ENCODE data around the gene SPARCL1.
A peak's percentile ranks its signal among the peaks of the same experiment; 100 is the strongest.

SPARCL1 gene

DNA sequence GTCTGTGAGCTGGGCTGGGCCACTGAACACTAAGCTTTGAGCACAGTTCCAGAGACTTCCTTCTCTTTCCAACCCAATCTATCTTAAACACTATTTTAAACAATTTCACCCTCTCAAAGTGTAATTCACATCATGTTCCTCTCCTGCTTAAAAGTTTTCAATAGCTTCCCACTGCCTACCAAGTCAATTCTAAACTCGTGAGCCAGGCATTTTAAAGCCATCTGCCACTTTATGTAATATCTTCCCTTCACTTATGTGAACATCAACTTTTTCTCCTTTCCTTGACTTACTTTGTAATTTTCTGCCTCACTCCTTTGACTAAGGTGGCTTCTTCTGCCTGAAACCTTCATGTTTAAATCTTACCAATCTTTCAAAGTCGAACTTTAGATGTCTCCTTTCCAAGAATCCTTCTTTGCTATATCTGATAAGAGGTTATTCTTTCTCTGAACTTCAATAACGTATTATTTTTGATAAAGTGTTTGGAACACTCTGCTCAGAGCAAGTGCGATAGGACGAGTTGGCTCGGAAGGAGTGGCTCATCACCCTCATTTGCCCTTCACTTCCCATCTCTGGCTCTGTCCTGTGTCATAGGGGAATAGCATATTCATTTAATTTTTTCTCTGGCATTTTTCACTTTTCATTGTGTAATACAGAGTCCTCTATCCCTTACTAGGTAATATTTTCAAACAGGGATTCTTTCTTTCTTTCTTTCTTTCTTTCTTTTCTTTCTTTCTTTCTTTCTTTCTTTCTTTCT, 13.0 kb upstream of the SPARCL1 start:
- DNase-seq (ENCODE audit: low spot score), result no peak

DNA sequence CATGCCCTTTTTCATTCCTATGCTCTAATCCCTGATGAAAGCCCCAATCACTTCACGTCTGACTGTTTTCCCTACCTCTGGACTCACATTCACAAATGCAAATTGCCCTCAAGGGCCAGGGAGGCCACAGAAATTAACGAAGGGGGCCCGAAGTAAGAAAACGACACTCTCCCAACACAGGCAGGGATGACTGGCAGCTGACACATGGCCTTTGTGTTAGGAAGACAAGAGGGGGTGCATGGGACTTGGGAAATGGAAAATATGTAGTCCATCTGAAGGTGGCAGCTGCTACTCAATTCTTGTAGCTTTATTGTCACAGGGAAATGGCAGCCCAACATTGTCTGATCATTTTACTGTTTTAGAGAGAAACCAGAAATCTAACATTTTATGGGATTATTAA, 12.3 kb upstream of the SPARCL1 start:
- DNase-seq (ENCODE audit: low spot score), result no peak

DNA sequence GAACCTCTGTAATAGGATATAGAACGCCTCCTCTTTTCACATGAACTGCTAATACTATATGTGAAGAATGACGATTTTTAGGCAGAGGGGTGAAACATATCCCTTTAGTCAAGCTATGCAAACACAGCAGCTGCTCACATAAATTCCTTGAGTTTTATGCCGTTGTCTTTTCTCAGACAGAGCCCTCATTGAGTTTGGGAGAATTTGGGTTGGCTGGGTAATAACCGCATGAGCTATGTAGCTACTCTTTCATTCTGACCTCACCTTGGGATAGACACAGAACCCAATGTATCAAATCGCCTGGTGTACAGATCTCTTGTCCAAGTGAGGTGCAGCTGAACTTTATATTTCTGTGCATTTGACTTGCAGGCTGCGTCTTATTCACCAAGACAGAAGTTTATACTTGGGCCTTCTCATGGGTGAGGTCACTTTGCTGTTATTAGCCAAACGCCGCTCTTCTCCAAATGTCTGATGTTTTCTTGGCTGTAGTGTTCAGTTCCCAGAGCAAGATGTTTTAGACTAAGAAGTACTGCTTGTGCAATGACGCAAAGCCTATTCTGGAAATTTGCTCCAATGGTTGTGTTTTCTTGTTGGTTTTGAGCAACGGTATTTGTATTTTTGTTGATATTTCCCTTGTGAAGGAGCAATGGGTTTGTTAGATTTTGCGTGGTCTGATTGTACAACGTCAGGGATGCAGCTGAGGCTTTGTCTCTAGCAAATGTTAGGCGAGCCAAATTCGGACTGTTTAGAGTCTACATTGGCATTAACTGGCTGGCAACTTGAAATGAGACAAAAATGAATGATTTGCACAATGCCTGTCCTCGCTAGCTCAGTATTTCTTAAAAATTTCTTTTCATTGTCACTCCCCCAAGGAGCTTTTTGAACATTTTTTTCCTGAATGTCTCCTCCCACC, 11.2 kb upstream of the SPARCL1 start:
- DNase-seq (ENCODE audit: low spot score), result no peak

DNA sequence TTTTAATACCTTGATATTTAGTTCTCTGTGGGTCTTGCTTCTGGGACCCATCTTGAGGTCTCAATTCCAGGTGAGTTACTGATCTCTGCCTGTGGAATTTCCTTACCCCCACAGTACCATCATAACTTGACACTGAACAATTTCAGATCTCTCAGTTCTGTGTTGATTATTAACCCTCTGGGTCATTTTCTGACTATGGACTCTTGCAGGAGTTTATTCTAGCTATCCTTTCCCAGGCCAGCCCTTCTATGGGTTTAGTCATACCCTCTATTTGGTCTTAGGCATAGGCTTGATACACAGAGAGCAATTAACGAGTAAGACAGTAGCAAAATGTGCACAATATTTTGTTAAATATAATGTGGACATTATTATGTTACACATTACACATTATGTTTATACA, 3.7 kb upstream of the SPARCL1 start:
- no peak for DNase-seq (ENCODE audit: low spot score)

DNA sequence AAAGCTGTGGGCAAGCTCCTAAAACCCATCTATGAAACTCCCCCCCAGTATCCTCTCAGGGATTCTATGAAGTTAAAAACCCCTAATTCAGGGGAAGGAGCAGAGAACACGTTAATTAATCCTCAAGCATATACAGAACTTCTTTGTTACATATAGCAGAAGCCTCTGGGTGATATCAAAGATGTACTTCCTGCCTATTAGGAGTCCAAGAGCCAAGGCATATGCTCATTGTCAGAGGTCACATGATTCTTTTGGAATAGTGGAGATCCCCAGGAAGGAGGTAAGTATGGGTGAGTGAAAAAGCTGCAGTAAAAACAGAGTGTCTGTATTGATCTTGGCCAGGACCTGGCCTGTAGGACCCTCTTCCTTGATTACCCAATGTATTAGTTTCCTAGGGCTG, 2.9 kb upstream of the SPARCL1 start:
- DNase-seq (ENCODE audit: low spot score), result no peak

DNA sequence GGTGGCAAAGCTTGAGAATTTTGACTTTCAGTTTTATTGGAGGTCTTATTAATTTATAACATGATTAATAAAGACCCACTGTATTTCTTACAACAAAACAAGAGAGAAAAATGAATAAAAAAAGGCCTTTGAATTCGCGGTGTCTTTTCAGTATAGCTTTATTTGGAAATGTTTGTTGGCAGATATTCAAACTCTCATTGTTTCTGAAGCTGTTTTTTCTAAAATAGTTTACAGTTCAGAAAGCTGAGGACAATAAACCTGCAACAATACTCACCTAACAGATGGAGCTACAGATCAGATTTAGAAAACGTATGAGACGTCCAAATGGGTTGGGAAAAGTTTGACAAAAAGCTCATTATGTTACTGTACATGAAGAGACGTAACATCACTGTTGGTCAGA, 2.4 kb upstream of the SPARCL1 start:
- no peak for DNase-seq (ENCODE audit: low spot score)

DNA sequence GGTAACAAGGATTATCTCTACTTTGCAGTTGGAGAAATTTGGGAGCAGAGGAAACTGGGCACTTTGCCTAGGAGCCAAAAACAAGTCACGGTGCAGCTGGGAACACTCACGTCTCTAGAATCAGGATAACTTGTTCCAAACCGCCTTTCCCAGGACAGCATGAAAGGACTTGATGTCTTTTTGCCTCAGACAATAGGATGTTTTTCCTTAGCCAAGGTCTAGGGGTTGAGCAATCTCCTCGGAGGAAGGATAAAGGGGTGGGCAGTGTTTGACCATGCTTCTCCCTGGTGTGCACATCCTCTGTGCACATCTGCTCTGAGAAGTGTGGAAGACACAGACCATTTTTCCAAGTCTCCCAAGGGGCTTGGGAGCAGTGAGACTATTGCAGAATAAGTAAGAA, 1.7 kb upstream of the SPARCL1 start:
- DNase-seq (ENCODE audit: low spot score), result no peak

DNA sequence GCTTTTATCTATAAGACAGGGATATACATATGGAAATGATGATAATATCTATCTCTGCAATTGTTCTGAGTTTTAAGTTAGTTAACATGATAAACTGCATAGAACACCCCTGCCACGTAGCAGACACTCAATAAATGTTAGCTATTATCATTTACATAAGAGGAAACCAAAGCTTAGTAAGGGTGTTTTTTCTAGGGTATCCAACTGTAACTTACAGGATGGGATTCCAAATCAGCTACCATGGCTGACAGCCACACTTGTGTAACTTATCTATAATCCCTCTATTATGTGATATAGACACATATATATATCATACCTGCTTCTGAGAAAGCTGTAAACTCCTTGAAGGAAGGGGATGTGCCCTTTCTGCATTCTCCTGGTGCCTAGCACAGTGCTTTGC, 1.1 kb upstream of the SPARCL1 start:
- DNase-seq (ENCODE audit: low spot score), result no peak

DNA sequence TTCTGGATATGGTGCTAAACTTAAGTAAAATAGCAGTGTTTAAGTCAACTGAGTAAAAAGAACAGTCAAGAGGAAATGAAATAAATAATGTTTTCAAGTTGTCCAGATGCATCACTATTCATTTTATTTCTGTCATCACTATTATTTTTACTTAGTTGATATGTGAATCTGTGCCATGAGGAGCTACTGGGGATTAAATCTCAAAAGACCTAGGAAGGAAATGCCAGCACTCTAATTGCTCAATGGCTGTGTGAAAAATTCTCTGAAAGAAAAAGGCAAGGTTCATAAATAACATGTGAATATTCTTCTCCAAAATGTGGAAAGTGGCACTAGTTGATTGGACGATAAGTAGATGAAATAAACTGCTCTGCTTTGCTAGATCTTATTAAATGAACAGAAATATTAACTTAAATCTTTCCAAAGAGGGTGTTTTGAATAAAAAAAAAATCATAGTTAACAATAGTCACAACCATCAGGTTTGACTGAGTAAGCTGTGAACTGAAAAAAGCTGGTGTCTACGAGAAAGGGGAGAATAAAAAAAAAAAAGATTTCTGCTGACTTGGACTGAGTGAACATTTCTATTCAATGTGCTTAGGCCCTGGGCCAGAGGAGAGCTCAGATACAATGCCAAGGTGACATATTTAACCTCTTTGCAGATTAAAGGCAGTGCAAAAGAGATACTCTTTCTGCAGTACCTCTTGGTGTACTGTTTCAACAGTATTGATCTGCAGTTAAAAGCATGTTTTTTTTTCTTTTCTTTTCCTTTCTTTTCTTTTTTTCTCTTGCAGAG, 1.6 kb downstream of the SPARCL1 start:
- no peak for DNase-seq (ENCODE audit: low spot score)

DNA sequence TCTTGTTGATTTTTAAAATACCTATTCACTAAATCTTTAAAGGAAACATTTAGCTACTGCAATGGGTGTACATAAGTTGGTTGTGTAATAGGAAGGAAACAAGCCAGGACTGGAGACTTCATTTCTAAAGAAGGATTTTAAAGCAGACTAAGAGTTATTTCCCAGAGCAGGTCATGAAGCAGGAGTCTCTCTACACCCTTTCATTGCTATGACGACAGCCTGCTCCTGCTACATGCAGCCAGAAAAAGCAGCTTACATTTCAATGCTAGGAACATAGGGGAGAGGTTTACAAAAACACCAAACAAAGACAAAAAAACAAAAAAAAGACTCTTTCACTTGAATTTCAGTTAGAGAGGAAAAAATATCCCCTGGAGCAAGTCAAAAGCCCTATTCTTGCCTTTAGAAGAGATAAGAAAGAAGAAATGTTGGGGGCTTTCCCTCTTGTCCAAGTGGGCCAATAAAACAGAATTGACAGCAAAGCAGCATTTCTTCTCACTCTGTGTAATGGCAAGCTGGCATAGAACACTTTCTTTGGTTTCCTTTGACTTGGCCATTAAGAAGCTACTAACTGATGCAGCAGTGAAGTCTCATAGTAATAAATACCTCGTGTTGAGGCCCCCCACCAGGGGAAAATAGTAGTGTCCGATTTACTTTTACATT, 3.4 kb downstream of the SPARCL1 start:
- DNase-seq (ENCODE audit: low spot score), result no peak

DNA sequence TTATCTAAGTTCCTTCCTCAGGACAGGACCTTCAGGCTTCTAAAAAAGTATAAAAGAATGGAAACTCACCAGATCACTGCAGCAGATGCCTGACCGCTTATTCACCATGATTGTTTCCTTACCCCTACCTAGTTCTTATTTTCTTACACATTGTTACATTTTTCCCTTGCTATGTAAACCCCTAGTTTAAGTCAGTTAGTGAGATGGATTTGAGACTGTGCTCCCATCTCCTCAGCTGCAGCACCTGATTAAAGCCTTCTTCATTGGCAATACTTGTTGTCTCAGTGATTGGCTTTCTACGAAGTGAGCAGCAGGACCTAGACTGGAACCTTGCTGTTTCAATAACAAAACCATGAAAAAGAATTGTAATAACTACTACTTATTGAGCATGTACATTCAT, 4.7 kb downstream of the SPARCL1 start:
- no peak for DNase-seq (ENCODE audit: low spot score)

DNA sequence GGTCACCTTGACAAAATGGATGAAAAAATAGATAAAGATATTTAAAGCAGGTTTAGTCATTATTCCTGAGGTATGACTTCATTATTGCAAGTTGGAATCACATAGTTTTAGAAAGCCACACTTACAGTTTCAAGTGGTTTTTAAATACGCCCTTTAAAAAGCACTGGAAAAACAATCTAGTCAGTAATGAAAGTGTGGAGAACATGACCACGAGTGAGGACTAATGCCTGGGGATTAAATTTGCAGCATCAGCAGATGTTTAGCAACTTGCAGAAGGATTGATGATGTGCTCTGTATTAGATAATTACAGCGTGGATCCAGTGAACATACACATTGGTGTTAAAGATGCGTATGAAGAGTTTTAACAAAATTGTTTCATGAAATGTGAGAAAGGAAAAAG, 5.9 kb downstream of the SPARCL1 start:
- no peak for DNase-seq (ENCODE audit: low spot score)

DNA sequence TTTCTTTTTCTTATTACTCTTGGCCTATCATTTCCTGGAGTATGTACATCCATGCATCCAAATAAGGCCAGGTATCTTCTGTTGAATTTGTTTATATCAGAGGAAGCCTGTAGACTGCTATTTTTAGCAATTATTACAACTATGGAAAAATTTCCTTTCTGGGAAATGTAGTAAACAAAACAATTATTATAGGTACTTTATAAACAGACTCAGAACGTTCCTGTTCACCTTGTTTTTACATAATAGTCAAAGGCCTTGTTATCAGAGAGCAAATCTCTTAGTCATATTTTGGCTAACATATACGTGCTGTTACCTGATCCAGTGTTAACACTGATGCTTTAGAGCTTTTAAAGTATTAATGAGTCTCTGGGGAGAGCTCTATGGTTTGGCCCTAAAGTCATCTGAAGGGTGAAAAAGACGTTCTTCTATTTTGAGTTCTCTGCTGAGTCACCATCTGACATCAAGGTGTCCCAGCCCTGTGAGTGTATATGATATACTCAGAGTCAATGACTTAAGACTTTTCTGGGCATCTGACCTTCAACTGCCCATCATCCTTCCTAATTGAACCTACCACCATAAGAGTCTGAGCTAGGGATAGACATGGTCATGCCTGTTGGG, 7.3 kb downstream of the SPARCL1 start:
- no peak for DNase-seq (ENCODE audit: low spot score)

DNA sequence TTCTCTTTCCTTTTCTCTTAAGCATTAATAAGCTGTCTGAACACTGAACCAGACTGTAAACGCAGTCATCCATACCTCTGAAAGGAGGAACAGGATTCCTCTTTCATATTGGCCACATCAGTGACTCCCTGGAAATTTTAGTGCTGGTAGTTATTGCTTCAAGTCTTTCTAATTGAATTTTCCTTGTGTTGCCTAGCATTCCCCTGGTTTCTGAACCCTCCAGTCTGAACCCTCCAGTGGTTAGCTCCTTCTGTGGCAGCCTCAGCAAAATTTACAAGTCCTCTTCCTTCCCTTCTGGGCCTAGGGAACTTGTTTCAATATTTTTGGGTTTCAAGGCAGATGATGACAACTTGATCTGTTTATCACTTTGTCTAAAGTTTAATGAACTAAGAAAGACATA, 7.9 kb downstream of the SPARCL1 start:
- no peak for DNase-seq (ENCODE audit: low spot score)

DNA sequence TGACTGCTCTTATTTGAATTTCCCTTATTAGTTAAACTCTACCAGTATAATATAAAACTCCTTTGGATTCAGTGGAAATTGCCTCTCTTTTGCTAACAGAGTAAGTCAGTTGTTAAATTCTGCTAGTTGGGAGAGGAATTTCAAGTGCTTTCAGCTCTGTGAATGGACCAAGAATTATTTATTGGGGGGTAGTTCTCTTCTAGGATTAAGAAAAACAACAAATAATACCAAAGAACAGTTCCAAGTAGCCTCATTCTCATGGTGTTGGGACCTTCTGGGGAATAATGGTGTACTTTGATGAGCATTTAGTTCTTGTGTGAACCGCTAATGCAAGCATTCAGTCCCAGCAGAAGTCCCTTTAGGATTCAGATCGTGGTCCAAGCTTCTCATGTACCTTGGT, 11.6 kb downstream of the SPARCL1 start:
- DNase-seq (ENCODE audit: low spot score), result no peak

DNA sequence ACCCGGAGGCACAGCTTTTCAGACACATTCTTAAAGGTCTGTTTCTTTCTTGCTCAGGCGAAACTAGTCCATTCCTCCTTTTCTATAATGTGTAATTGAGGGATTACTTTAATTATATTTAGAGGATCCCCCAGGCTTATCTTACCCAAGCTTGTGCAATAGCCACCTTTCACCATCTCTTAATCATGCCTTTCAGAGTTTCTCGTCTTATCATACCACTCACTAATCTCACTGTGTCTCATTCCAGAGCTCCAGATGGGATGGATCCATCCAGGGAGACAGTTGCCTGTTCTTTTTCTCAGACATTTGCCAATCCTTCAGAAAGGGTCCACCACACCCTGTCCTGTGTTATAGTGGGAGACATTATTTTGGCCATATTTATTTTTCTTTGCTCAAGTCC, 12.5 kb downstream of the SPARCL1 start:
- peak; percentile 23 for DNase-seq (ENCODE audit: low spot score)

DNA sequence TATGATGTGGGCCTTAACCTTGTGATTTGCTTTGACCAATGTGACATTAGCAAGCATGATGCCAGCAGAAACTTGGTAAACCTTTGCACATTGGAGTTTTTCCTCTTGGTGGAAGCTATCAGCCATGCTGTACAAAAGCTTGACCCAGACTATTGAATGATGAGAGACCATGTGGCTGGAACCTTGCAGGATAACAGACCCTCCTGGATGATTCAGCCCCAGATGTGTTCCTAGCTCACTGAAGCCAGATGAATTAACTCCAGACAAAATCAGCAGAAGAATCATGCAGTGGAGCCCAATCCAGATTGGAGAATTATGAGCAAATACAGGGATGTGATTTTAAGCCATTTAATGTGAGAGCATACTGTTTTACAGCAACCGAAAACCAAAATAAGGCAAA, 16.8 kb downstream of the SPARCL1 start:
- DNase-seq (ENCODE audit: low spot score), result no peak

DNA sequence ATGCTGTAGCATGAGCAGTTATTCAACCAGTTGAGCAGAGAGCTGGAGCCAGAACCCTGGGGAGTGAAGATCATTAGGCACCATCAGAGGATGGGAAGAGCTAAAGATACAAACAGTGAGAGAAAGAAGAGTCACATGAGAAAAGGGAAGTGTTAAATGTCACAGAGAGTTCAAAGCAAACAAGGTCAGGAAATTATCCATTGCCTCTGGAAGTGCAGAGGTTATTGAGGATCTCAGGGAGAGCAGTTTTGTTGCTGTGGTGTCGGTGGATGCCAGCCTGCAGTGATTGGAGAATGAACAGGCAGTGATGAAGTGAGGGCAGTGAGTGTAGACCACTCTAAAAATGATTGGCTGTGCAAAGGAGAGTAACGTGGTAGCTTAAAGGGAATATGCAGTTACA, 17.7 kb downstream of the SPARCL1 start:
- DNase-seq (ENCODE audit: low spot score), result no peak

DNA sequence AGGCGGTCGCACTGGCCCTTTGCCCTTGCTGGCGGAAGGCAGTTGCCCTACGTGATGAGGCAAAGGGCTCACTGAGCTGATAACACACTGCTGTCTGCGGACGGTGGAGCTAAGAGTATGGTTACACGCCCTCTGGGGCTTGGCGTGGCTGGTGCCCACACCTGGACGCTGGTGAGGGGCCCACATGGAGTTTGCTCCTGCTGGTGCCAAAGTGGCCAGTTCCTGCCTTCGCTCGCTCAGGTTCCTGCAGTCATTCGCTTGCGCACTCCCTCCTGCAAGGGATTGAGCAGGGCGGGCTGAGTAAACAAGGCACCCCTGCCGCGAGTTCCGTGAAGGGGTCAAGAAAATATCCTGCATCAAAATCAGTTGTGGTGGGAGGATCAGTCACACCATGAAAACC, 18.4 kb downstream of the SPARCL1 start:
- DNase-seq (ENCODE audit: low spot score), result no peak

DNA sequence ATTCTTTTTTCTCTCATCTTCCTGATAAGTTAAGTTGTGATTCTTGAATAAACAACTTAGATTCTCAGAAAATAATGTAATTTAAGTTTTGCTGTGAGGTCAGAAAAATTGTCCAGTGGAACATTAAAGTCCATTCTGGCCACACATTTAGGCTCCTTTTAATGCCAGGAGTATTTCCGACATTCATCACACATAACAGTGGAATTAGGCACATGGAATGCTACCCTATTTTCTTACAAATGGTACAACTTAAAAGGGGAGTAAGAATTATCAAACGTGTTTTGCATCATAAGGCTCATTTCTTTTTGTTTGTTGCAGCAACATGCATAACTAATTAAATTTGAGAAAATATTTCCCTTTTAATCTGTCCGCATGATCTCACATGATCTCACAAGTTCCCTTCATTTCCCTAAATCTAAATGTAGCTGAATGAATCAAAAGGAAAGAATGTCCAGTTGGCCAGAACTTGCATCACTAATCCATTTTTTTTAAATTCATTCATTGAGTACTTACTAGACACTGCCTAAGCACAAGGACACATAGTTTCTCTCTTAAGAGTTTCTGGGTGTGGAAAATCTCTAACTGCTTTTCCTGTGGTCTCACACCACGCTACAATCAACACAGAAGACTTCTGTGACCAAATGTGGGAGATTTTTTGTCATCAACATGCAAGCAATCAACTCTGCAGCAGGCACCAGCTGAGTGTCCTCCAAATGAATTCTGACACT, 22.0 kb downstream of the SPARCL1 start:
- DNase-seq (ENCODE audit: low spot score), result no peak

DNA sequence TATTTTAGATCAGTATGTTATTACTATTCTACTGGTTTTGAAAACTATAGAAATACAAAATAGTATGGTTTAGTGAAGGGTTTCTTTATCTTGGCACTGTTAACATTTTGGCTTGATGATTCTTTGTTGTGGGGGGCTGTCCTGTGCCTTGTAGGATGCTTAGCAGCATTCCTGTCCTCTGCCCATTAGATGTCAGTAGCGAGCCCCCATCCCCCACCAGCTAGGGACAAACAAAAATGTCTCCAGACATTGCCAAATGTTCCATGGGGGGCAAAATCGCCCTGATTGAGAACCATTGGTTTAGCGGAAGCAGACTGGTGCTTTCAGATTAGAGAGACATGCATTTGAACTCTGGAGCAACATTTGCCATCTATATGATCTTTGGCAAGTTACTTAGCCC, 23.3 kb downstream of the SPARCL1 start:
- no peak for DNase-seq (ENCODE audit: low spot score)
